Measurements from ENCODE around the gene RNF10.

DNA sequence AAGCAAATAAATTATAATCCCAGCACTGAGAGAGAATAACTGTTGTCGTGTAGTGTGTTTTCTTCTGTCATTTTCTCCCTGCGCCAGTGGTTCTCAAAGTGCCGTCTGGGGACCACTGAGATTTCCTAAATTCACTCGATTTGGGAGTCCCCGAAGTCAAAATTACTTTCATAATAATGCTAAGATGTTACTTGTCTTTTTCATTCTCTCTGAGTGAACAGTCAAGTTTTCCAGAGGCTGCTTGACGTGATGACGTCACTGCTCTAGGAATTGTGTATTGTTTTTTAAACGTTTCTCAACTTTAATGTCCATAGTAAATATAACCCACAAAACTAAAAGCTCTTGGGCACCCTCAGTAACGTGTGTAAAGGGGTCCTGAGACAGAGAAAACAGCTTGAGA, 47.8 kb downstream of the RNF10 start:
- TF ChIP-seq CTCF (IDR thresholded peaks at IDR 0.05; ENCODE audit: low read length): no peak
- no peak for TF ChIP-seq EZH2 (IDR thresholded peaks at IDR 0.05; ENCODE audit: borderline replicate concordance, low read length)

Data from OCI-LY1 (cell line).